Measurements from ENCODE around the gene LCK. TPM values are rescaled to one million over a fixed set of nuclear protein-coding genes. Genes with fewer than 3 reads are reported as not detected.

LCK gene
- total RNA-seq, 4 donors from 2014 or later = 0.47 to 3.5 (median 1.2) TPM

GRCh38 chr1:32318127-32318869, 67.2 kb downstream of the LCK start:
- Histone ChIP-seq H3K4me3 (no peak overlapping the region), H3K27ac (no peak overlapping the region), H3K27me3 (no peaks in the 10 kb centered on the region), H3K4me1 (peaks cover 0 to 4% (median 0%) of the 10 kb centered on the region in 3 donors), H3K36me3 (peaks cover 0 to 67% of the 10 kb centered on the region in 2 donors), H3K9me3 (no peaks in the 10 kb centered on the region)
- ATAC-seq = no peak
- 98 to 100% methylated on average over 5 to 7 of the region's 10 CpGs for WGBS, 2 donors (ENCODE audit: low coverage in 1 of 2)
- no peak for TF ChIP-seq POLR2A (IDR thresholded peaks at IDR 0.05)
- TF ChIP-seq EP300 (IDR thresholded peaks at IDR 0.05) = no peak
- no peak for TF ChIP-seq POLR2AphosphoS5 (IDR thresholded peaks at IDR 0.05)
- no peak for TF ChIP-seq CTCF (IDR thresholded peaks at IDR 0.05)

- WGBS, 2 donors (ENCODE audit: low coverage in 1 of 2) = 50 to 67% methylated on average over 2 to 3 of the region's 5 CpGs
- H3K4me3 ChIP-seq = no peak overlapping the region
- TF ChIP-seq POLR2A (IDR thresholded peaks at IDR 0.05) (no peak), EP300 (IDR thresholded peaks at IDR 0.05) (no peak), POLR2AphosphoS5 (IDR thresholded peaks at IDR 0.05) (no peak), CTCF (IDR thresholded peaks at IDR 0.05) (no peak)
- H3K4me1 ChIP-seq = no peaks in the 10 kb centered on the region
- H3K27ac ChIP-seq = no peak overlapping the region
- H3K36me3 ChIP-seq = peaks cover 0 to 98% of the 10 kb centered on the region in 2 donors
- no peaks in the 10 kb centered on the region for H3K27me3 ChIP-seq
- ATAC-seq = no peak
- H3K9me3 ChIP-seq = no peaks in the 10 kb centered on the region
Observed at GRCh38 chr1:32321712-32322291, 70.7 kb downstream of the LCK start.

GRCh38 chr1:32327204-32327603, 76.1 kb downstream of the LCK start:
- 90% methylated on average over 2 of the region's 11 CpGs; no CpG with 5 or more reads in 1 of the 2 donors for WGBS, 2 donors (ENCODE audit: low coverage in 1 of 2)
- Histone ChIP-seq H3K27me3 (no peaks in the 10 kb centered on the region), H3K4me1 (no peaks in the 10 kb centered on the region), H3K36me3 (peaks cover 0 to 100% of the 10 kb centered on the region in 2 donors), H3K9me3 (no peaks in the 10 kb centered on the region), H3K27ac (no peak overlapping the region), H3K4me3 (no peak overlapping the region)
- no peak for ATAC-seq
- no peak for TF ChIP-seq POLR2A (IDR thresholded peaks at IDR 0.05)
- TF ChIP-seq EP300 (IDR thresholded peaks at IDR 0.05) = no peak
- TF ChIP-seq POLR2AphosphoS5 (IDR thresholded peaks at IDR 0.05) = no peak
- TF ChIP-seq CTCF (IDR thresholded peaks at IDR 0.05) = no peak

GRCh38 chr1:32329931-32330466, 78.9 kb downstream of the LCK start:
- TF ChIP-seq POLR2AphosphoS5 (IDR thresholded peaks at IDR 0.05) (no peak), CTCF (IDR thresholded peaks at IDR 0.05) (no peak), POLR2A (IDR thresholded peaks at IDR 0.05) (no peak), EP300 (IDR thresholded peaks at IDR 0.05) (no peak)
- WGBS, 2 donors (ENCODE audit: low coverage in 1 of 2) = 78 to 89% methylated on average over 4 of the region's 4 CpGs
- Histone ChIP-seq H3K9me3 (no peaks in the 10 kb centered on the region), H3K4me1 (peaks cover 0 to 9% (median 6%) of the 10 kb centered on the region in 3 donors), H3K27ac (no peak overlapping the region), H3K27me3 (no peaks in the 10 kb centered on the region), H3K4me3 (no peak overlapping the region), H3K36me3 (peaks cover 0 to 86% of the 10 kb centered on the region in 2 donors)
- no peak for ATAC-seq
